ENCODE data around the gene NT5C1A. TPM values are rescaled to one million over a fixed set of nuclear protein-coding genes. Genes with fewer than 3 reads are reported as not detected.

Gene NT5C1A
- total RNA-seq, 1 experiment from 2014 or later, result 0.52 TPM

DNA sequence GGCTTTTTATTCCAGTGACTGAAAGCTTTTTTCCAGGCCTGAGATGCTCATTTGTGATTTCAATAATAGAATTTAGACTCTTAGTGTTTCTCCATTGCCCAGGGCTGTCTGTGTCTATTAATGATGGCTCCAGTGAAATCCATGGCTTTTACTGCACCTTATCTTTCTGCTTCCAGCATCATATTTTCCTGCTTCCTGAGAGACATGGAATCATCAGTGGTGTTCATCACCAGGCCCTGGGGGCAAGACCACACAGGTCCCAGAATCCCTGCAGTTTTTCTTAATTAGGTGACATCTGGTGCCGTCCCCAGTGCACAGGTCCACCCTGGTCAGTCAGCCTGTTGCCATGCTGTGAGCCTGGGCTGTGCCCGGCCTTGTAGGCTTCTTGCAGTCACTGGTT, 15.5 kb downstream of the NT5C1A start:
- Histone ChIP-seq H2AFZ (ENCODE audit: low read length) (no peak overlapping the region), H3K4me1 (ENCODE audit: low read length) (no peaks in the 10 kb centered on the region), H3K27ac (ENCODE audit: low read length) (no peak overlapping the region), H4K20me1 (ENCODE audit: insufficient read depth, low read depth, low read length) (no peaks in the 10 kb centered on the region), H3K9me2 (replicated peaks; ENCODE audit: insufficient read depth, low read length) (no peaks in the 10 kb centered on the region), H3K9ac (ENCODE audit: low read length) (no peak overlapping the region), H3K36me3 (ENCODE audit: insufficient read depth, low read length) (no peaks in the 10 kb centered on the region), H3K79me2 (ENCODE audit: low read length) (no peaks in the 10 kb centered on the region), H3K27me3 (ENCODE audit: low read length) (no peaks in the 10 kb centered on the region), H3K4me3 (ENCODE audit: low read length) (no peak overlapping the region), H3K4me2 (ENCODE audit: low read depth, low read length, poor library complexity, severe bottlenecking) (no peak overlapping the region), H3K9me3 (ENCODE audit: low read length) (no peaks in the 10 kb centered on the region)
- no peak for DNase-seq

DNA sequence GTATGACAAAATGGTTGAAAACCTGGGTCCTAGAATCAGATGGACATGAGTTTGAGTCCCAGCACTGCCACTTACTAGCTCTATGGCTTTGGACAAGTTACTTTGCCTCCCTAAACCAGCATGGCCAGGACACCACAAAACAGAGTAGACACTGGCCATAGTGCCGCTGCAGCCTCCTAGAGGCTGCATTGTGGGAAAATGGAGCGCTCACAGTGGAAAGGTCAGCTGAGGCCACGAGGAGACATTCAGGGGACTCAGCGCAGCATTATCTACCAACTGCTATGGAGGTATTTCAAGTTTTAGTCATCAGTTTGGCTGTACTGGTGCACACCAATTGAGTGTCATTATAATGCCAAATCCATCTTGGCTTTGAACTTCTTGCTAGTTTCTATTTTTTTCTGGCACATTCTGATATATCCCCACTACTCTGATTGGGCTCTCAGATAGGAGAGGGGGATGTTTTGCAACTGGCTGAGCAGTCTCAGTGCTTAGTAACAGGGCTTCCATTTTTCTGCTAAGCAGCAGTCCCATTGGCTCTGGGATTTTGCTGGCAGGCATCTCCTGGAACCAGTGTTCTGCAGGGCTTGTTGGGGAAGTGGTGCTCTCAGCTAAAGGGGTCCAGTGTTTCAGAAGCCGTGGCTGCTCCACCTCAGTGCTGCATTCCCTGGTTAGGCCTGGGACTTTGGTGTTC, 16.2 kb downstream of the NT5C1A start:
- no peaks in the 10 kb centered on the region for H3K79me2 ChIP-seq (ENCODE audit: low read length)

DNA sequence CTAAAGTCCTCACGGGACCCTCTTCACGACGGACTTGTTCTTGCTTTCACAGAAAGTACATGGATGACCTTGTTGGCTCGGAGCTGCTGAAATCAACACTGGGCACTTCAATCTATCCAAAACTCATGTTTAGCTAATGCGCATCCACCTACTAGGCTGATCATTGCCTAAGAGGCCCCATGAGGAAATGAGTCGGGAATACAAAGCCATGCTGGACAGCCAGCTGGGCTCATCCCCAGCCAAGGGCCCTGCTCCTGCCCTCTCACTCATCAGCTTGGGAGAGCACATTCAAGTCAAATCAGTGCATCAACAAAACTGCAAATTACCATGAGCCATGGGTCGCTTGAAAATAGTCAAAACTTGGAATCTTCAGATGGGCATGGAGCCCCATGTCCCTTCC, 17.6 kb downstream of the NT5C1A start:
- no peaks in the 10 kb centered on the region for H3K4me1 ChIP-seq (ENCODE audit: low read length)
- H3K9me3 ChIP-seq (ENCODE audit: low read length), result no peaks in the 10 kb centered on the region
- no peaks in the 10 kb centered on the region for H3K9me2 ChIP-seq (replicated peaks; ENCODE audit: insufficient read depth, low read length)
- H3K36me3 ChIP-seq (ENCODE audit: insufficient read depth, low read length), result no peaks in the 10 kb centered on the region
- no peak for DNase-seq
- no peak overlapping the region for H3K27ac ChIP-seq (ENCODE audit: low read length)
- H3K79me2 ChIP-seq (ENCODE audit: low read length), result no peaks in the 10 kb centered on the region
- H2AFZ ChIP-seq (ENCODE audit: low read length), result no peak overlapping the region
- no peaks in the 10 kb centered on the region for H4K20me1 ChIP-seq (ENCODE audit: insufficient read depth, low read depth, low read length)
- H3K4me2 ChIP-seq (ENCODE audit: low read depth, low read length, poor library complexity, severe bottlenecking), result no peak overlapping the region
- no peak overlapping the region for H3K9ac ChIP-seq (ENCODE audit: low read length)
- no peaks in the 10 kb centered on the region for H3K27me3 ChIP-seq (ENCODE audit: low read length)
- H3K4me3 ChIP-seq (ENCODE audit: low read length), result no peak overlapping the region

More for the DNA sequence above, 16.2 kb downstream of the NT5C1A start:
- H3K36me3 ChIP-seq (ENCODE audit: insufficient read depth, low read length), result no peaks in the 10 kb centered on the region
- no peak overlapping the region for H3K4me3 ChIP-seq (ENCODE audit: low read length)
- no peak overlapping the region for H3K27ac ChIP-seq (ENCODE audit: low read length)
- no peaks in the 10 kb centered on the region for H4K20me1 ChIP-seq (ENCODE audit: insufficient read depth, low read depth, low read length)
- H3K9me3 ChIP-seq (ENCODE audit: low read length), result no peaks in the 10 kb centered on the region
- H3K9ac ChIP-seq (ENCODE audit: low read length), result no peak overlapping the region
- no peak overlapping the region for H3K4me2 ChIP-seq (ENCODE audit: low read depth, low read length, poor library complexity, severe bottlenecking)
- H3K9me2 ChIP-seq (replicated peaks; ENCODE audit: insufficient read depth, low read length), result no peaks in the 10 kb centered on the region
- H3K4me1 ChIP-seq (ENCODE audit: low read length), result no peaks in the 10 kb centered on the region
- no peak for DNase-seq
- no peaks in the 10 kb centered on the region for H3K27me3 ChIP-seq (ENCODE audit: low read length)
- H2AFZ ChIP-seq (ENCODE audit: low read length), result no peak overlapping the region

DNA sequence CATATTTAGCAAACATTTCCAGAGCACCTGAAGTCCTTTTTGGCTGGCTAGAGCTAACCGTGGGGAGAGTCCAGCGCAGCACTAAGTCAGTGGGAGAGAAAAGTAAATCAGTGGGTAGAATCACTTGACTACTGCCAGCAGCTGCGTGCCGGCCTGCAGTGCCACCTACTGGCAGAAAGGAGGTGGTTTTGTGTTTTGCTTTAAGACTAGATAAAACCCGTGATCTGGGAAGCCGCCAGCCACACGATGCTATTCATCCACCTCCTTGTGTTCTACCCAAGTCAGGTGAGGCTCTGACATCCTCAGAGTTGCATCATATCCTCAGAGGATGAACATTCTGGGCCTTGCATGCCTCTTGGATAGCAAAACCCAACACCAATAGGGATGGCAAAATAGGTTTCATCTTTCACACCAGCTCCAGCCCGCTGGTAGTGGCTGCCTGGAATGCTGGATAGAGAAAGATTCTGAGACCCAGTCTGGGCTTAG, 18.3 kb downstream of the NT5C1A start:
- no peaks in the 10 kb centered on the region for H3K27me3 ChIP-seq (ENCODE audit: low read length)
- no peak overlapping the region for H3K4me3 ChIP-seq (ENCODE audit: low read length)
- H3K4me2 ChIP-seq (ENCODE audit: low read depth, low read length, poor library complexity, severe bottlenecking), result no peak overlapping the region
- H3K27ac ChIP-seq (ENCODE audit: low read length), result no peak overlapping the region
- H3K9ac ChIP-seq (ENCODE audit: low read length), result no peak overlapping the region
- H4K20me1 ChIP-seq (ENCODE audit: insufficient read depth, low read depth, low read length), result no peaks in the 10 kb centered on the region
- DNase-seq, result peak; percentile 88
- no peaks in the 10 kb centered on the region for H3K36me3 ChIP-seq (ENCODE audit: insufficient read depth, low read length)
- H3K4me1 ChIP-seq (ENCODE audit: low read length), result no peaks in the 10 kb centered on the region
- H3K9me3 ChIP-seq (ENCODE audit: low read length), result no peaks in the 10 kb centered on the region
- H3K9me2 ChIP-seq (replicated peaks; ENCODE audit: insufficient read depth, low read length), result no peaks in the 10 kb centered on the region
- H3K79me2 ChIP-seq (ENCODE audit: low read length), result no peaks in the 10 kb centered on the region
- no peak overlapping the region for H2AFZ ChIP-seq (ENCODE audit: low read length)

DNA sequence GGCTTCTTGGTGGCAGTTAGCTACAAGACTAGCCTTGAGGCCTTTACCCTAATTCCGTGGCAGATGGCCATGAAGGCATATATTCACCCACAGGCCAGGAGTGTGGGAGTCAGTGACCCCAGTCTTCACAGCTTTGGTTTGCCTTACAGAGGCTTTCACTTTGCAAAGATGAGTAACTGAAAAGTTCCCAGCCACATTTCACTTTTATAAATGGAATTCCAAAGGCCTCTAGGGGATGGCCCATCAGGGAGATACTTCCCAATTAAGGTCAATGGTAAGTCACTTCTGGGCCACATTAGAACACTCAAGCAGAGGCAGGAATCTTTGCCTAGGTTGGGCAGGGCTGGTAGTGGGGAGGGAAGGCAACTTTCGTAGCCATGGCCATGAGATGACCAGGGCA, 19.4 kb downstream of the NT5C1A start:
- Histone ChIP-seq H3K79me2 (ENCODE audit: low read length) (no peaks in the 10 kb centered on the region), H3K36me3 (ENCODE audit: insufficient read depth, low read length) (no peaks in the 10 kb centered on the region), H3K27me3 (ENCODE audit: low read length) (no peaks in the 10 kb centered on the region), H3K4me1 (ENCODE audit: low read length) (no peaks in the 10 kb centered on the region), H3K27ac (ENCODE audit: low read length) (no peak overlapping the region), H4K20me1 (ENCODE audit: insufficient read depth, low read depth, low read length) (no peaks in the 10 kb centered on the region), H3K9me3 (ENCODE audit: low read length) (no peaks in the 10 kb centered on the region), H3K9ac (ENCODE audit: low read length) (no peak overlapping the region), H2AFZ (ENCODE audit: low read length) (no peak overlapping the region), H3K9me2 (replicated peaks; ENCODE audit: insufficient read depth, low read length) (no peaks in the 10 kb centered on the region), H3K4me2 (ENCODE audit: low read depth, low read length, poor library complexity, severe bottlenecking) (no peak overlapping the region), H3K4me3 (ENCODE audit: low read length) (no peak overlapping the region)
- no peak for DNase-seq

DNA sequence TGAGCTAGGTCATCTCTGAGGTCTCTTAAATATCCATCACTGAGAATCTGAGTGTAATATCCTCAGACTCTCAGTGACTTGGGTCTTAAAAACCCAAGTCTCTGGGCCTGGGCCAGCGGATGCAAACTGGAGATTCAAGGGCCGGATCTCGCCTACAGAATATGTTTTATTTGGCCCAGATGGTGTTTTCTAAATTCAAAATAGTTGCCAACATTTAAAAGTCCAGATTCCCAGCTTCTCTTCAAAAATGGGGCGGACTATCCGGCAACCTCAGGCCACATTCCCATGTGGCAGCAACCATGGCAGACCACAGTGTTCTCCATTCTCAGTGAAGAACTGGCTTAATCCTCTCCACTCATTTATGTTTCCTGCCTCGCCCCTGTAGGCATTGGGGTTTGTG, 19.8 kb downstream of the NT5C1A start:
- H3K9me2 ChIP-seq (replicated peaks; ENCODE audit: insufficient read depth, low read length), result no peaks in the 10 kb centered on the region
- no peak overlapping the region for H3K4me3 ChIP-seq (ENCODE audit: low read length)
- H3K4me2 ChIP-seq (ENCODE audit: low read depth, low read length, poor library complexity, severe bottlenecking), result no peak overlapping the region
- no peaks in the 10 kb centered on the region for H3K36me3 ChIP-seq (ENCODE audit: insufficient read depth, low read length)
- no peak overlapping the region for H3K9ac ChIP-seq (ENCODE audit: low read length)
- H4K20me1 ChIP-seq (ENCODE audit: insufficient read depth, low read depth, low read length), result no peaks in the 10 kb centered on the region
- H3K27me3 ChIP-seq (ENCODE audit: low read length), result no peaks in the 10 kb centered on the region
- H3K4me1 ChIP-seq (ENCODE audit: low read length), result no peaks in the 10 kb centered on the region
- no peak overlapping the region for H3K27ac ChIP-seq (ENCODE audit: low read length)
- H2AFZ ChIP-seq (ENCODE audit: low read length), result no peak overlapping the region
- H3K79me2 ChIP-seq (ENCODE audit: low read length), result no peaks in the 10 kb centered on the region
- no peak for DNase-seq
- H3K9me3 ChIP-seq (ENCODE audit: low read length), result no peaks in the 10 kb centered on the region

DNA sequence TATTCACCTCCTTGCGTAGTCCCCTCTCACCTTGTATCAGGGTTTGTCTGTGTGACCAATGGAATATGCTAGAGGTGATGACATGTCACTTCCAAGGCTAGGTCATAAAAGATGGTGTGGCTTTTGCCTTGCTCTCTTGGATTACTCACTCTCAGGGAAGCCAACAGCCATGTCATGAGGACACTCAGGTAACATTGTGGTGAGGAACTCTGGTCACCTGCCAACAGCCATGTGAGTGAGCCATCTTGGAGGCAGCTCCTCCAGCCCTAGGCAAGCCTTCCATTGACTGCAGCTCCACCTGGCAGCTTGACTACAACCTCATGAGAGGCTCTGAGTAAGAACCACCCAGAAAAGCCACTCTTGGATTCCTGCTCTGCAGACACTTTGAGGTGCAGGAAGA, 21.5 kb downstream of the NT5C1A start:
- no peaks in the 10 kb centered on the region for H3K9me2 ChIP-seq (replicated peaks; ENCODE audit: insufficient read depth, low read length)
- no peak overlapping the region for H3K9ac ChIP-seq (ENCODE audit: low read length)
- H3K4me2 ChIP-seq (ENCODE audit: low read depth, low read length, poor library complexity, severe bottlenecking), result no peak overlapping the region
- H3K4me3 ChIP-seq (ENCODE audit: low read length), result no peak overlapping the region
- no peaks in the 10 kb centered on the region for H3K79me2 ChIP-seq (ENCODE audit: low read length)
- H3K27me3 ChIP-seq (ENCODE audit: low read length), result no peaks in the 10 kb centered on the region
- no peak overlapping the region for H3K27ac ChIP-seq (ENCODE audit: low read length)
- no peak for DNase-seq
- no peaks in the 10 kb centered on the region for H3K36me3 ChIP-seq (ENCODE audit: insufficient read depth, low read length)
- H3K9me3 ChIP-seq (ENCODE audit: low read length), result no peaks in the 10 kb centered on the region
- H4K20me1 ChIP-seq (ENCODE audit: insufficient read depth, low read depth, low read length), result no peaks in the 10 kb centered on the region
- no peaks in the 10 kb centered on the region for H3K4me1 ChIP-seq (ENCODE audit: low read length)
- H2AFZ ChIP-seq (ENCODE audit: low read length), result no peak overlapping the region

DNA sequence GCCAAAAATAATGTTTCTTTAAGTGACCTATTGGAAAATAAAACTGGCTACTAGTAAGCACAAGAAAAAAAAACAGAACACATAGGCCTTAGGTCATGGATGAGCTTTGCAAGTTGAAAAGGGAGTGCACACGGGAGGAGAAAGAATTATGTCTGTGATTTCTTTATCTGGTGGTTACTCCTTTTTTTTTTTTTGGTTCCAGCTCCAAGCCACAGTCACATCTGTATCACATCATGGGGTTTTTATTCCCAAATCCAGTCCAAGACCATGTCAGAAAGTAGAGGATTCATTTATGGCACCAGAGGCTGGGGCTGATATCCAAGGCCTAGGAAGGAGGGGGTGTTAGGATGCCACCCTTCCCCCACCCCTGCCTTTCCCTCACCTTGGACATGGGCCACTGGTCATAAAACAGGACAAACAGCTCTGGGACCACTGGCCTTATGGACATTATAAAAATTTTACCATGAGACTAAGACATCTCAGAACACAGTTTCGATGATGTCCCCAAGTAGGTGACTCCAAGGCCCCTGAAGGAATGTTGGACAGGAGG, 22.2 kb downstream of the NT5C1A start:
- H2AFZ ChIP-seq (ENCODE audit: low read length), result no peak overlapping the region
- H3K4me1 ChIP-seq (ENCODE audit: low read length), result no peaks in the 10 kb centered on the region
- no peaks in the 10 kb centered on the region for H4K20me1 ChIP-seq (ENCODE audit: insufficient read depth, low read depth, low read length)
- no peaks in the 10 kb centered on the region for H3K9me3 ChIP-seq (ENCODE audit: low read length)
- no peak overlapping the region for H3K9ac ChIP-seq (ENCODE audit: low read length)
- H3K4me3 ChIP-seq (ENCODE audit: low read length), result no peak overlapping the region
- H3K9me2 ChIP-seq (replicated peaks; ENCODE audit: insufficient read depth, low read length), result no peaks in the 10 kb centered on the region
- DNase-seq, result no peak
- H3K27ac ChIP-seq (ENCODE audit: low read length), result no peak overlapping the region
- no peaks in the 10 kb centered on the region for H3K79me2 ChIP-seq (ENCODE audit: low read length)
- H3K36me3 ChIP-seq (ENCODE audit: insufficient read depth, low read length), result no peaks in the 10 kb centered on the region
- H3K4me2 ChIP-seq (ENCODE audit: low read depth, low read length, poor library complexity, severe bottlenecking), result no peak overlapping the region
- no peaks in the 10 kb centered on the region for H3K27me3 ChIP-seq (ENCODE audit: low read length)

Measured in Karpas-422 (cell line).